Jurkat, Clone E6-1 (cell line): Measurements from ENCODE around the gene PLXNA2.

Source experiments
- DNase-seq: peaks from one replicate; pipeline ENCODE4 v3.0.0-alpha.2; 2011; ENCODE audit warnings: low read depth, low spot score
- H3K4me3 ChIP-seq: 2 replicates; pipeline ENCODE4 v1.5.1; 2011; ENCODE audit warnings: mild to moderate bottlenecking, low read length, control low read depth, moderate library complexity

PLXNA2 gene

DNA sequence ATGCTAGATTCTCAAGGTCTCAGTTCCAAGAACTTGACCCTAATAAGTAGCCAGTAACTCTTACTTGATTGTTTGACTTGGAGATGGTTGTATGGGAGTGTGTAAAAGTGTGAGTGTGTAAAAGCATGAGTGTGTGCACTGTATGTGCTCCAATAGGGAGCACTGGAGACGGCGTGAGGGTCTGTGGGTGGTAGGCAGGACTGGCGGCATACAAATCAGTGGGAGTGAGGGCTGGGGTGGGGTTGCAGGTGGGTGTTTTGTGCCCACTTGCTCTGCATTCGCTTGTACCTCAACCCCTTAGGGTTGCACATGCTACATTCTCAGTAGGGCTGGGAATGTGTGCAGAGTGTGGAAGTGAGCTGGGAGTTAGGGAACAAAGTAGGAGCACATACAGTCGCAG lies 253.7 kb downstream of the PLXNA2 start:
- no peak for DNase-seq
- H3K4me3 ChIP-seq = no peak overlapping the region

- no peak overlapping the region for H3K4me3 ChIP-seq
- DNase-seq = no peak
These were observed 255.6 kb downstream of the PLXNA2 start for GRCh38 chr1:207988326-207989165.

GRCh38 chr1:207987164-207987563 lies 257.0 kb downstream of the PLXNA2 start:
- DNase-seq = no peak
- H3K4me3 ChIP-seq = no peak overlapping the region

DNA sequence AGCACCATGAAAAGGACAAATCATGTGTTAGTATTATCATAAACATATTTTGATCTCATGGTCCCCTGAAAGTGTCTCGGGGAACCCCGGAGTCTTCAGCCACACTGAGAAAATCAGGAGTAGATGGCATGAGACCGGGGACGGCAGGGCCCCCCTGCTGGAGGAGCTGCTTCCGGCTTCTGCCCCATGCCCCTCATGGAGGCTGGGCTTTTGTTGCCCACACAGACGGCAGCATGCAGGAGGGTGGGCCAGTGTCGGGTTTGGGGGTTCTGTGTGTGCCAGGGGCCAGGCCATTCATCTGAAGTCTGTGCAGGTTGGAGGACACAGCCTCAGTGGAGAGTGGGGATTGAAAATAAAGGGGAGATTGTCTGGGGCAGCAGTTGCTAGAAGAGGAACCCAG lies 258.2 kb downstream of the PLXNA2 start:
- no peak overlapping the region for H3K4me3 ChIP-seq
- DNase-seq = no peak

DNA sequence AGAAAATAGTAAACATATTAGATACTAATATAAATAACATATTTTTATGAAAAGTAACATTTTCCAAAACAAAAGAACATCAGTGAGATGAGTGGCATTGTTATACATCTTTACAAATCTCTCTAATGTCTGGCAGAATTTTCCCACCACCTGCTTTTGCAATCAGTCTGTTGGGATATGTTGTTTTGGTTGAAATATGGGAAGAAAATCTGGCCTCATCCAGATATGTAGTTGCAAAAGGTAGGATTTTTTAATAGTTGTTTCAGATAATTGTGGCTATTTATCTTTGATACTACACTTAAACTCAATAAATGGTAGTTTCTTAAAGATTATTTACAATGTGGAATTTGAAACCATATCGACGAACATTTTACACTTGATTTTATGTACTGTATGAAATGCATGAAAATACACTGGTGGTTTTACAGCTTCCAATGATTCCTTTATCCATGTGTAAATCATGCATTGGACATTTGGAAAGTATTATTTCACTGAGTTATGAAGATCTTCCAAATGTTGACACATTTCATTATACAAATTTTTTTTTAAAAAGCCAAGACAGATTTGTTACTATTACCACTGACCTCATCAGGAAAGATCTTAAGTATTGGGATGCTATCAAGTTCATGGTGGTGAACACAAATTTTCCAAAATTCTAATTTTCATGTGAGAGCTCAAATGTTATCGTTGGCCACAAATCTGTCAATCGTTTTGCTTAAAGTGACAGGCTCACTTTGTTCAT lies 259.2 kb downstream of the PLXNA2 start:
- H3K4me3 ChIP-seq = no peak overlapping the region
- DNase-seq = no peak

GRCh38 chr1:207983044-207983635 lies 261.0 kb downstream of the PLXNA2 start:
- DNase-seq = no peak

DNA sequence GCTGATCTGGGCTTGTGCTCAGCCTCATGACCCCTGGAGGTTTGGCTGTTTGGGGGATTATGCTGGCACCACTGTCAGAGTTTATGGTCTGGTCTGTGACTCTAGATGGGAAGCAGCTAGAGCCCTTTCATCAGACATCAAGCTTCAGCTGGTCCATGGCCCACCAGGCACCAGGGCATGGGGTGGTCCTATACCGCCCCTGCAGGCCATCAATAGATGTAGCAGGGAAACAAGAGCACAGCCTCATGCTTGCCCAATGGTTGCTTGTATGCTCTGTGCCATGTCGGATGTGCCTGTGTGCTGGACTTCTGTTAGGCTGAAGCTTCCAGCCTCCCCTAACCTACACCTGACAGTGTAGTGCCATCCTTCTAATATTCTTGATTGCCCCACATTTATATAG lies 262.2 kb downstream of the PLXNA2 start:
- no peak overlapping the region for H3K4me3 ChIP-seq
- DNase-seq = peak; percentile 25

More at GRCh38 chr1:207983044-207983635, 261.0 kb downstream of the PLXNA2 start:
- H3K4me3 ChIP-seq = no peak overlapping the region

DNA sequence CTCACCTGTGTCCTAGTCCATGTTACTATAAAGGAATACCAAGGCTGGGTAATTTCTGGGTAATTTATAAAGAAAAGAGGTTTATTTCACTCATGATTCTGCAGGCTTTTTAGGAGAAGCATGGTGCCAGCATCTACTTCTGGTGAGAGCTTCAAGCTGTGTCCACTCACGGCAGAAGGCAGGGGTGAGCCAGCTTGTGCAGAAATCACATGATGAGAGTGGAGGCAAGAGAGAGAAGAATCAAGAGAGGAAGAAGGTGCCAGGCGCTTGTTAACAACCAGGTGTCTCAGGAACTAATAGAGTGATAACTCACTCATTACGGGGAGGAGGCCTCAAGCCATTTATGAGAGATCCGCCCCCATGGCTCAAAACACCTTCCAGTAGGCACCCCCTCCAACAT lies 265.7 kb downstream of the PLXNA2 start:
- no peak for DNase-seq
- no peak overlapping the region for H3K4me3 ChIP-seq

GRCh38 chr1:207977876-207978275 lies 266.3 kb downstream of the PLXNA2 start:
- no peak for DNase-seq
- H3K4me3 ChIP-seq = no peak overlapping the region

- DNase-seq = no peak
- no peak overlapping the region for H3K4me3 ChIP-seq
These were observed 270.2 kb downstream of the PLXNA2 start for GRCh38 chr1:207973898-207974568.

DNA sequence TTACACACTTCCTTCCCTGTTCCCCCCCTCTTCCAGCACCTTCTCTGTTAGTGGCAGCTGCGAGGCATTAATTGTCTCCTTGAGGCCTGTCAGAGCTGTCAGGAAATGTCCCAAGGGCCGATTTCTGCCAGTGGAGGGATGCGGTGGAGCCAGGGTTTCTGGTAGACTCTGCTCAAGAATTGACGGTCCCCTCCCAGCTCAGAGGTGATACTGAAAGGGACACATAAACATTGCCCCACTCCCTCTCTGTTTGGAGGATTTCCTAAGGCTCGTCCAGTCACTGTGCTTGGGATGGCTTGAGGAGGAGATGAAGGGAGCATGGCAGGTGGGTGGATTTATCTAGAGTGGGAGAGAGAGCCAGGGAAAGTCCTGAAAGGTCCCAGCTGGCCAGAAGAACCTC lies 271.8 kb downstream of the PLXNA2 start:
- no peak overlapping the region for H3K4me3 ChIP-seq
- no peak for DNase-seq
